ENCODE results near the gene HIGD1A. TPM values are rescaled to one million over a fixed set of nuclear protein-coding genes. Genes with fewer than 3 reads are reported as not detected.

Gene HIGD1A

DNA sequence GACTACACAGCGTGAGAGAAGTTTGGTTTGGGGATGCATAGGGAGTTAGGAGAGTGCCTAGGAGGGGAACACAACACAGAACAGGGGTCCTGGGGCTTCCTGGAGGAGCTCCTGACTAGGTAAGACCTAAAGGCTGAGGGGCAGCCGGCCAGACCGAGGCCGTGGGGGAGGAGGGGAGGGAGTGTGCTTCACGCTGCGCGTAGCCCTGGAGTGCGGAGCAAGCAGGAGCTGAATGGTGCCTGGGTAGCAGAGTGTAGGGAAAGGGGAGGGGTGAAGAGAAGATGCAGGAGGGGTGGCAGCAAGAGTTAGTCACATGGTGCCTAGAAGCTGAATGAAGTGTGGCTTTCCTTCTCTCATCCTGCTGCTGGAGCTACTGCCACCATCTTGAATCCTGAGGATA lies 69.3 kb downstream of the HIGD1A start:
- H3K9ac ChIP-seq (ENCODE audit: low read length), result no peak overlapping the region
- peaks cover 6% of the 10 kb centered on the region for H3K4me1 ChIP-seq (ENCODE audit: control insufficient read depth, low read depth, low read length)
- H3K36me3 ChIP-seq (ENCODE audit: control insufficient read depth, insufficient read depth, low read length), result no peaks in the 10 kb centered on the region
- no peak overlapping the region for H4K5ac ChIP-seq (ENCODE audit: low read length)
- H3K18ac ChIP-seq (ENCODE audit: low read length), result no peak overlapping the region
- no peak overlapping the region for H3K27ac ChIP-seq (ENCODE audit: low read depth, low read length)
- H2BK15ac ChIP-seq (replicated peaks; ENCODE audit: low read depth), result no peak overlapping the region
- H3K4ac ChIP-seq (ENCODE audit: low read depth, low read length), result no peak overlapping the region
- no peak overlapping the region for H3K56ac ChIP-seq (ENCODE audit: low read length)
- no peaks in the 10 kb centered on the region for H3K79me2 ChIP-seq (ENCODE audit: control insufficient read depth, insufficient read depth, low read length)
- H2BK5ac ChIP-seq (ENCODE audit: low read length), result no peak overlapping the region
- H2AK5ac ChIP-seq (ENCODE audit: low read length), result no peak overlapping the region
- no peak for DNase-seq
- H3K4me2 ChIP-seq (ENCODE audit: low read length), result no peak overlapping the region
- H4K8ac ChIP-seq (ENCODE audit: low read depth, low read length), result no peak overlapping the region
- no peak overlapping the region for H3K4me3 ChIP-seq (ENCODE audit: low read length)
- H3K23ac ChIP-seq (ENCODE audit: low read length), result no peak overlapping the region
- H2BK120ac ChIP-seq (ENCODE audit: low read depth, low read length), result no peak overlapping the region
- no CpG with 5 or more reads among the region's 8 CpGs for WGBS (ENCODE audit: extremely low coverage, insufficient coverage, low lambda C conversion rate)
- no peaks in the 10 kb centered on the region for H3K27me3 ChIP-seq (ENCODE audit: insufficient read depth, low read length, poor library complexity)
- H3K79me1 ChIP-seq (ENCODE audit: low read length), result no peaks in the 10 kb centered on the region

DNA sequence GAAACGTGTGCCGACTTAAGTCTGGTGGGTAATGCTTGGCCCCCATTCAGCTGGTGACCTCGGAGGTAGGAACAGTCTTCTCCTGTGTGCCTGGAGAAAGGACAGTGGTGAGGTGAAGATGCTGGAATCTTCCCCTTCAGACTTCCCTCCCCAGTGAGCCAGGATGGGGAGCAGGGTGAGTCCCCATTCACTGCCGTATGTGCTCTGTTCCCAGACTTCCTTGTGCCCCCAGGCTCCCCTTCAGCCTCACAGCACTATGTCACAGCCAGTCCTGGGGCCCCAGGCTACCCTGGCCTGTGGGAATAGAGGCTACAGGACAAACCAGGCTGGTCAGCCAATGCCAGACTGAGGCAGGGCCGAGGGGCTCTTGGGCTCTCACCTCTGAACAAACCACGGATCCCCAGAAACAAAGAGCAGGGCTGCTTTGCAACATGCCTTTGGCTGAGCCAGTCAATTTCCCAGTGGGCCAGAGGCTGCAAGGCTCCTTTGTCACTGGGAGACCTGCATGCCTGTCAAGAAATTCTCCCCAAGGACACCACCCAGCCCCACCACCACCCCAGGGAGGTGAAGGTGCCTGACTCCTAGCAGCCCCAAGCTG lies 69.9 kb downstream of the HIGD1A start:
- DNase-seq, result no peak
- no peak overlapping the region for H4K8ac ChIP-seq (ENCODE audit: low read depth, low read length)

DNA sequence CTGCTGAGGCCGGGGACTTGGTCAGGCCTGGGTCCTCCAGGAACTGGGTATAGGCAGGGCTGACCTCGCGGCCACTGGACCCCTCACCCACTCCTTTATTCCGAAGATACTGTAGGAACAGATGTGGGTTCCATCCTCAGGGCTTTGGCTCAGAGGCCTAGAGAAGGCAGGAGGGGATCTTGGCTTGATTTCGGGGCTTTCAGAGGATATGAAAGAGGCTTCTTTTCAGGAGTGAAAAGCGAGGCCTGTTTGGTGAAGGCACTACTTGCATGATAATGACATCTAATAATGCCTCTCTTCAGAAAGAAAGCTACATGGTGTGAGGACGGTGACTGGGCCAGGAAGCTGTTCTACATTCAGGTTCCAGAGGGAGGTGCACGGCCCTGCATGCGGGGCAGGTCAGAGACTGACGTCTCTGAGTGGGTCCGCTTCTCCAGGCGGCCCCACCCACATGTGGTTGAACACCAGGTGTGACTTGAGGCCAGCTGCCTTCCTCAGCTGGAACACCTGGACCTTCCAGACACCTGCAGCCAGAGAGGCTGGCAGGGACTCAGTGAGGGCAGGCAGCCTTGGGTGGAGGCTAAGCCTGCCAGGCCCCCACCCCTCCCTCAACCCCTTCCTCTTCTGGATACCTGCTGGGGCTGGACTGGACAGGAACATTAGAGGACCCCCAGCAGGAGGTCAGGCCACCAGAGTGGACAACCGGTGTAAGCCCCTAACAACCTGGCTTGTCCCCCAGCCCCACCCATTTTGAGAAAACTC lies 70.6 kb downstream of the HIGD1A start:
- WGBS (ENCODE audit: extremely low coverage, insufficient coverage, low lambda C conversion rate), result no CpG with 5 or more reads among the region's 13 CpGs

More for the DNA sequence above, 69.9 kb downstream of the HIGD1A start:
- H3K18ac ChIP-seq (ENCODE audit: low read length), result no peak overlapping the region
- no peaks in the 10 kb centered on the region for H3K27me3 ChIP-seq (ENCODE audit: insufficient read depth, low read length, poor library complexity)
- no peak overlapping the region for H4K5ac ChIP-seq (ENCODE audit: low read length)
- no peak overlapping the region for H3K4me3 ChIP-seq (ENCODE audit: low read length)
- peak overlapping the region; percentile 15 for H3K23ac ChIP-seq (ENCODE audit: low read length)
- peaks cover 6% of the 10 kb centered on the region for H3K4me1 ChIP-seq (ENCODE audit: control insufficient read depth, low read depth, low read length)
- H3K56ac ChIP-seq (ENCODE audit: low read length), result no peak overlapping the region
- no peak overlapping the region for H2BK5ac ChIP-seq (ENCODE audit: low read length)
- no peak overlapping the region for H2AK5ac ChIP-seq (ENCODE audit: low read length)
- no peak overlapping the region for H3K27ac ChIP-seq (ENCODE audit: low read depth, low read length)
- H3K4ac ChIP-seq (ENCODE audit: low read depth, low read length), result no peak overlapping the region
- H3K79me1 ChIP-seq (ENCODE audit: low read length), result no peaks in the 10 kb centered on the region
- no peak overlapping the region for H2BK120ac ChIP-seq (ENCODE audit: low read depth, low read length)
- no peak overlapping the region for H2BK15ac ChIP-seq (replicated peaks; ENCODE audit: low read depth)
- H3K36me3 ChIP-seq (ENCODE audit: control insufficient read depth, insufficient read depth, low read length), result no peaks in the 10 kb centered on the region
- H3K9ac ChIP-seq (ENCODE audit: low read length), result no peak overlapping the region
- no peak overlapping the region for H3K4me2 ChIP-seq (ENCODE audit: low read length)
- WGBS (ENCODE audit: extremely low coverage, insufficient coverage, low lambda C conversion rate), result no CpG with 5 or more reads among the region's 6 CpGs
- H3K79me2 ChIP-seq (ENCODE audit: control insufficient read depth, insufficient read depth, low read length), result no peaks in the 10 kb centered on the region

More for the DNA sequence above, 70.6 kb downstream of the HIGD1A start:
- DNase-seq, result no peak
- H4K5ac ChIP-seq (ENCODE audit: low read length), result no peak overlapping the region
- no peak overlapping the region for H3K4ac ChIP-seq (ENCODE audit: low read depth, low read length)
- no peak overlapping the region for H2BK120ac ChIP-seq (ENCODE audit: low read depth, low read length)
- no peaks in the 10 kb centered on the region for H3K79me2 ChIP-seq (ENCODE audit: control insufficient read depth, insufficient read depth, low read length)
- no peak overlapping the region for H3K56ac ChIP-seq (ENCODE audit: low read length)
- no peak overlapping the region for H2BK5ac ChIP-seq (ENCODE audit: low read length)
- no peak overlapping the region for H2BK15ac ChIP-seq (replicated peaks; ENCODE audit: low read depth)
- no peak overlapping the region for H3K18ac ChIP-seq (ENCODE audit: low read length)
- H4K8ac ChIP-seq (ENCODE audit: low read depth, low read length), result no peak overlapping the region
- H3K23ac ChIP-seq (ENCODE audit: low read length), result peak overlapping the region; percentile 15
- no peaks in the 10 kb centered on the region for H3K27me3 ChIP-seq (ENCODE audit: insufficient read depth, low read length, poor library complexity)
- no peak overlapping the region for H3K4me3 ChIP-seq (ENCODE audit: low read length)
- H3K4me1 ChIP-seq (ENCODE audit: control insufficient read depth, low read depth, low read length), result peaks cover 6% of the 10 kb centered on the region
- no peak overlapping the region for H3K9ac ChIP-seq (ENCODE audit: low read length)
- H3K36me3 ChIP-seq (ENCODE audit: control insufficient read depth, insufficient read depth, low read length), result no peaks in the 10 kb centered on the region
- no peaks in the 10 kb centered on the region for H3K79me1 ChIP-seq (ENCODE audit: low read length)
- no peak overlapping the region for H2AK5ac ChIP-seq (ENCODE audit: low read length)
- H3K4me2 ChIP-seq (ENCODE audit: low read length), result no peak overlapping the region
- no peak overlapping the region for H3K27ac ChIP-seq (ENCODE audit: low read depth, low read length)

Small RNA genes lying within 50 kb of the gene (small RNA-seq; reads per million reads assigned to genes)
- not detected for gene CCDC13 (ENCODE audit: insufficient read depth)
